Renal pelvis (tissue), 4 donors: ENCODE data around the gene PCP2. TPM values are rescaled to one million over a fixed set of nuclear protein-coding genes. Genes with fewer than 3 reads are reported as not detected.

Source experiments
- DNase-seq: peaks from one replicate; pipeline ENCODE4 v3.0.0-alpha.2; 2013
- polyA plus RNA-seq, 3 donors: library from polyadenylated mRNA; unstranded; fragments of 120-200 nt; gene quantifications; one replicate each; pipeline ENCODE4 v1.2.1, GENCODE V29; 2013; ENCODE audit not compliant: insufficient read length in 3 of 3

PCP2 gene
- polyA plus RNA-seq, 3 donors = 0.91 to 2.1 (median 1.0) TPM

DNA sequence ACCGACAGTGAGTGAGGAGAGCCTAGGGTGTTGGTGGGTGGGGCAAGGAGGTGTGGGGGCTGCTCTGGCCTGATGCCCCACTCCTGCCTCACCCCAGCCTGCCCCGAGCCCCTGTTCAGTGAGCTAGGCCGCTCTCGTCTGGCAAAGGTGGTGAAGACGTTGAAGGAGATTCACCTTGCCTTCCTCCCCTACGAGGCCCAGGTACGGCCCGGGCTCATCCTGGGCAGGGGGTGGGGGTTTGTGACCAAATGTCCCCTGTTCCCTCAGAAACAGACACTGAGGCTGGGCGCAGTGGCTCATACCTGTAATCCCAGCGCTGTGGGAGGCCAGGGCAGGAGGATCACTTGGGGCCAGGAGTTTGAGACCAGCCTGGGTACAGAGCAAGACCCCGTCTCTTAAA is 7.3 kb upstream of the PCP2 start:
- no peak for DNase-seq

DNA sequence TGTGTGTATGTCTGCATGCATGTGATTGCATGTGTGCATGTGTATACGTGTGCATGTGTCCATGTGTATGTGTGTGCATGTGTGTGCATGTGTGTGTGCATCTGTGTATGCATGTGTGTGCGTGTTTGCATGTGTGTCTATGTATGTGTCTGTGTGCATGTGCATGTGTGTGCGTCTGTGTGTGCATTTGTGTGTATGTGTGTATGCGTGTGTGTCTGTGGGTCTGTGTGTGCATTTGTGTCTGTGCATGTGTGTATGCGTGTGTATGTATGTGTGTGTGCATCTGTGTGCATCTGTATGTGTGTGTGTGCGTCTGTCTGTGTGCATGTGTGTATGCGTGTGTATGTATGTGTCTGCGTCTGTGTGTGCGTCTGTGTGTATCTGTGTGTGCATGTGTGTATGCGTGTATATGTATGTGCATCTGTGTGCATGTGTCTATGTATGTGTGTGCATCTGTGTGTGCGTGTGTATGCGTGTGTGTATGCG is 6.4 kb upstream of the PCP2 start:
- no peak for DNase-seq

- no peak for DNase-seq
Measured at GRCh38 chr19:7638802-7639465, 5.4 kb upstream of the PCP2 start.

DNA sequence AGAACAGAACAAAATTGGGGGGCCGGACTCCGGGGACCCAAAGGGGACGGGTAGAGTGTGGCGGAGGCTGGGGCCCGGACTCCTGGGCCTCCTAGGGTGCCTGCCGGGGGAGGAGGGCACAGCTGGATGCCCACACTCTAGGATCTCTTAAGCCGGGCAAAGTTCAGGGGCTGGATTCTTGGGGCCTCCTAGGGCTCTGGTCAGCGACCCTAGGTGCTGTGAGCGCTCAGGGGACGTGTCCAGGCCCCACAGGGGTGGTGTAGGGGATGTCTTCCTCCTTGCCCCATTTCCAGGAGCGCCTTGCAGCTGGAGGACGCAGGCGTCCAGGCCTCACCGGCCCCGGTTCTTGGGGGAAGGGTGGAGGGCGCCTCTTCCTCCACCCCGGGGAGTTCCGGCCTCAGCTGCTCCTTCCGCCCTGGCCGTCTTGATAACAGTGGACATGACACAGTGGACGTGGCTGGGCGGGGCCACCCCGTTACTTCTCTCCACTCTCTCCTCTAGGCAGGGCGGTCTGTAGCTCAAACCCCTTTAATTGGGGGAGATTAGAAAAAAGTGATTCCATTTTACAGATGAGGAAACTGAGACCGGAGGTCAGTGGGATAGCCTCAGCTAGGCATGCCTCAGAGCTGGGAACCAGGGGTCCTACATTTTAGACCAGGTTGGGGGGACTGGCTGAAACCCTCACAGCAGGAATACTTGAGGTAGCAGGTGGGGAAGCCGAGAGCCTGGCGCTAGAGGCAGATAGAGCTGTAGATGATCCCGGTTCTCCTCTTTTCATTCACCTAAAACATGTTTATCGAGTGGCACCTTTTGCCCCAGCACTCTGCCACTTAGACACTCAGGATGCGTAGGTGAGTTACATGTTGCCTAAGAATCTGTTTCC is 4.1 kb upstream of the PCP2 start:
- DNase-seq = no peak

DNA sequence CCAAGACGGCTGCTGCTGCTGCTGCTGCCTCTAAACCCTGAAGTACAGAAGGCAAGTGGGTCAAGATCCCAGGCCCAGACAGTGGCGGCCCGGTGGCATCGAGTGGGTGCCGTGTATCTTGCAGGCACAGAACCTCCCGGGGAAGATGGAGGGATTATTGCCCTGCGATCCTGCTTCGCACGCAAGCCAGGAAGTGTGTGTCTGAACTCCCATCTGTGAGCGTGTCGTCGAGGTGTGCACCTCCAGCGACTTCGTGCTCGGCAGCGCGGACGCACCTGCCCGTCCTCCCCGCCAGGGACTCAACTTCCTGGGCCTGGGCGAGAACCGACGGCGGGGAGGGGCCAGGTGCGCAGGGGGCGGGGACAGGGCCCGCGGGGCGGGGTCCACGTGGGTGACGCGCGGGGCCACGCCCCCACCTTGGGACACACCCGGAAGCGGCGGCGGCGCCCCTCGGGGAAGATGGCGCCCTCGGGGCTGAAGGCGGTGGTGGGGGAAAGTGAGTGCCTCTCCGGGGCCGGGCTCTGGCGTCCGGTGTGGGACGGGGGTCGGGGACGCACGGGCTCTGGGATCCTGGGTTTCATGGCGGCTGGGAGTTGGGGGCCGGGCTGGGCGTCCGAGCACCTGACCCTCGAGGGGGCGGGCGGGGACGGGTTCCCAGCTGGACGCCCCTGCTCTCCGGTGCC is 3.3 kb upstream of the PCP2 start, which contains the start of gene STXBP2:
STXBP2 (plus strand) TSS at position 420 of the 683 bp plus-strand sequence; CDS start at position 460, 40 bp downstream.
- peak; percentile 63 for DNase-seq

GRCh38 chr19:7636317-7636690 is 2.8 kb upstream of the PCP2 start:
- no peak for DNase-seq

GRCh38 chr19:7635670-7636069 is 2.2 kb upstream of the PCP2 start:
- DNase-seq = no peak

GRCh38 chr19:7632340-7633203 is 947 bp downstream of the PCP2 start:
- no peak for DNase-seq

GRCh38 chr19:7631577-7631976 is 1.9 kb downstream of the PCP2 start:
- no peak for DNase-seq

- peak; percentile 99 for DNase-seq
Measured at GRCh38 chr19:7629347-7630054, 4.0 kb downstream of the PCP2 start, which contains the start of the genes PET100 and XAB2. Gene PET100, plus strand, starts transcription at chr19:7629793. Its CDS starts 41 bp downstream, at chr19:7629834. Gene XAB2, minus strand, starts transcription at chr19:7629545. Its CDS starts 18 bp downstream, at chr19:7629527.

GRCh38 chr19:7628589-7629311 is 4.8 kb downstream of the PCP2 start:
- no peak for DNase-seq

- DNase-seq = no peak
Measured at GRCh38 chr19:7627166-7627565, 6.4 kb downstream of the PCP2 start.

DNA sequence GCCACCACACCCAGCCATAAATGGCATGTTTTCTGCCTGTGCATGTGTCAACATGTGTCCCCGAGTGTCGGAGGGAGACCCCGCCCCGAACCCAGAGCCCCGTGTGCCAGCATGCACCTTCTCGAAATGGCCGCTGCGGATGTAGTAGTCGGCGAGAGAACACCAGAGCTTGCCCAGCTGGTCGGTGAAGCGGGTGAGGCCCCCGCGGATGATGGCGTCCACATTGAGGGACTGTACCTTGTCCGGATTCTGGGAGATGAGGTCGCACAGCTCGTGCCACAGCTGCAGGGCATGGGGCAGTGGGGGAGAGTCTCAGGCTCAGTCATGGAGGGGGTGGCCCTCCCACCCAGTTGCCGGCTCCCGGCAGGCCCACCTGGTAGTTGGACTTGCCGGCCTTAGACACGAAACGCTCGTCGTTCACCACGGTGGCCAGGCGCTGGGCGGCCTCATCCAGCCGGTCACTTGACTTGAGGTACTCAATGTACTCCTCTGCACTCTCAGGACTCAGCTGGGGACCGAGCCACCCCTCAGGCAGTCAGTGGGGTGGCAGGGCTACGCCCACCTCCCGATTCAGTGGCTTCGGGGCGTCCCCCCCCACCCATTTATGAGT is 7.7 kb downstream of the PCP2 start:
- no peak for DNase-seq

DNA sequence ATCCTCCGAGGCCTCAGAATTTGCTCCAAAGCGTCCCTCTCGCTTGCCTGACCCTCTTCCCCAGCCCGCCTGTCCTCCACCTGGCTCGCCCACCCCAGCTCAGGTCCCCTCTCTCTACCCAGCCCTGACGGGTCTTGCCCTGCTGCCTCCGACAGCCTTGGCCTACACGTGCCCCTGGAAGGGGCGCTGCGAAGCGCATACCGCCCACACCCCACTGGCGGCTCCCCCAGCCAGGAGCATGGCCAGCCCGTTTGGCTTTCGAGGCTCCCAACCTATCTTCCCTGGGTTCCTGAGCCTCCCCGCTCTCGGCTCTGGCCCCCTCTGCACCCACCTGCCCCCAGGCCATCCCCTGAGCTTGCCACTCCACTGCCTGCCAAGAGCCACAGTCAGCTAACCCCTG is 8.7 kb downstream of the PCP2 start:
- no peak for DNase-seq

- DNase-seq = no peak
Measured at GRCh38 chr19:7623725-7624603, 9.6 kb downstream of the PCP2 start.

GRCh38 chr19:7622933-7623685 is 10.4 kb downstream of the PCP2 start:
- DNase-seq = no peak
